H54 (cell line): ENCODE results near the gene CNTNAP2.

Experiments
- DNase-seq: peaks from one replicate; pipeline ENCODE4 v3.0.0; 2011; ENCODE audit warnings: low spot score, mixed read lengths; ENCODE audit not compliant: insufficient read length
- FAIRE-seq: peaks from 3 replicates; lab custom pipeline; 2011; peaks lifted over from hg19 to GRCh38; lab: Jason Lieb, UNC
- POLR2A ChIP-seq: IDR thresholded peaks from 2 replicates; pipeline ENCODE4 v1.6.1; 2011; ENCODE audit warnings: low read depth, mild to moderate bottlenecking, low read length

The CNTNAP2 gene

GRCh38 chr7:147810269-147810668 lies 1693.7 kb downstream of the CNTNAP2 start:
- FAIRE-seq, result no peak
- no peak for TF ChIP-seq POLR2A

GRCh38 chr7:147811923-147812322 lies 1695.3 kb downstream of the CNTNAP2 start:
- TF ChIP-seq POLR2A, result no peak
- DNase-seq (no peak), FAIRE-seq (no peak)

More at GRCh38 chr7:147810269-147810668, 1693.7 kb downstream of the CNTNAP2 start:
- DNase-seq, result no peak

GRCh38 chr7:147813316-147813715 lies 1696.7 kb downstream of the CNTNAP2 start:
- FAIRE-seq (no peak), DNase-seq (no peak)
- no peak for TF ChIP-seq POLR2A

- TF ChIP-seq POLR2A, result no peak
- DNase-seq, result no peak
- no peak for FAIRE-seq
Observed at GRCh38 chr7:147818317-147818716, 1701.7 kb downstream of the CNTNAP2 start.

- DNase-seq, result no peak
- no peak for TF ChIP-seq POLR2A
- no peak for FAIRE-seq
Observed at GRCh38 chr7:147824671-147825070, 1708.1 kb downstream of the CNTNAP2 start.

- DNase-seq, result no peak
- no peak for TF ChIP-seq POLR2A
- FAIRE-seq, result no peak
Observed at GRCh38 chr7:147829016-147829415, 1712.4 kb downstream of the CNTNAP2 start.

- no peak for TF ChIP-seq POLR2A
- DNase-seq (no peak), FAIRE-seq (no peak)
Observed at GRCh38 chr7:147833557-147833956, 1717.0 kb downstream of the CNTNAP2 start.

- no peak for FAIRE-seq
Observed at GRCh38 chr7:147833970-147834369, 1717.4 kb downstream of the CNTNAP2 start.

GRCh38 chr7:147852833-147853232 lies 1736.2 kb downstream of the CNTNAP2 start:
- DNase-seq, result no peak
- no peak for TF ChIP-seq POLR2A
- FAIRE-seq, result no peak

More at GRCh38 chr7:147833970-147834369, 1717.4 kb downstream of the CNTNAP2 start:
- TF ChIP-seq POLR2A, result no peak
- DNase-seq, result no peak

GRCh38 chr7:147857152-147858140 lies 1740.8 kb downstream of the CNTNAP2 start:
- no peak for DNase-seq
- FAIRE-seq, result no peak
- TF ChIP-seq POLR2A, result no peak

GRCh38 chr7:147858421-147858820 lies 1741.8 kb downstream of the CNTNAP2 start:
- TF ChIP-seq POLR2A, result no peak
- DNase-seq, result no peak
- FAIRE-seq, result no peak

- no peak for TF ChIP-seq POLR2A
- FAIRE-seq, result no peak
Observed at GRCh38 chr7:147859033-147859432, 1742.4 kb downstream of the CNTNAP2 start.

GRCh38 chr7:147859486-147859885 lies 1742.9 kb downstream of the CNTNAP2 start:
- FAIRE-seq (no peak), DNase-seq (no peak)
- TF ChIP-seq POLR2A, result no peak

More at GRCh38 chr7:147859033-147859432, 1742.4 kb downstream of the CNTNAP2 start:
- no peak for DNase-seq

GRCh38 chr7:147861058-147861716 lies 1744.6 kb downstream of the CNTNAP2 start:
- no peak for TF ChIP-seq POLR2A
- DNase-seq, result no peak
- no peak for FAIRE-seq
